ENCODE results near the gene TLX1.

DNA sequence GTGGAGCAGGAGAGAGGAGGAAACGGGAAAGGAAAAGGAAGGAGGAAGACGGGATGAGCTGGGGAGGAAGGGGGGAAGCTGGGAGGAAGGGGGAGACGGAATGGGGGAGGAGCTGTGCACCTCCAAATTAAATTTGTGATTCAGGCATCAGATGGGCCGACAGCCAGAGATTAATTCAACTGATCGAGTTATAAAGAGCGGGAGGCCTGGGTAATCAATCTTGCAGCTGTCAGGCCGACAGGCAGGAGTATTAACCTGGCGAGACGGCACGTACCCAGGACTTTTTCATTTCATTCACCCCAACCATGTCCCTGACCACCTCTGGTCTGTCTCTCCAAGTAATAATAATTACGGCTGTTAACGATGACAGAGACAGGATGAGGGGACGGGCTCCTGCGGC is 43.1 kb upstream of the TLX1 start:
- TF ChIP-seq, protein P1, sequence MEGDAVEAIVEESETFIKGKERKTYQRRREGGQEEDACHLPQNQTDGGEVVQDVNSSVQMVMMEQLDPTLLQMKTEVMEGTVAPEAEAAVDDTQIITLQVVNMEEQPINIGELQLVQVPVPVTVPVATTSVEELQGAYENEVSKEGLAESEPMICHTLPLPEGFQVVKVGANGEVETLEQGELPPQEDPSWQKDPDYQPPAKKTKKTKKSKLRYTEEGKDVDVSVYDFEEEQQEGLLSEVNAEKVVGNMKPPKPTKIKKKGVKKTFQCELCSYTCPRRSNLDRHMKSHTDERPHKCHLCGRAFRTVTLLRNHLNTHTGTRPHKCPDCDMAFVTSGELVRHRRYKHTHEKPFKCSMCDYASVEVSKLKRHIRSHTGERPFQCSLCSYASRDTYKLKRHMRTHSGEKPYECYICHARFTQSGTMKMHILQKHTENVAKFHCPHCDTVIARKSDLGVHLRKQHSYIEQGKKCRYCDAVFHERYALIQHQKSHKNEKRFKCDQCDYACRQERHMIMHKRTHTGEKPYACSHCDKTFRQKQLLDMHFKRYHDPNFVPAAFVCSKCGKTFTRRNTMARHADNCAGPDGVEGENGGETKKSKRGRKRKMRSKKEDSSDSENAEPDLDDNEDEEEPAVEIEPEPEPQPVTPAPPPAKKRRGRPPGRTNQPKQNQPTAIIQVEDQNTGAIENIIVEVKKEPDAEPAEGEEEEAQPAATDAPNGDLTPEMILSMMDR (conservative IDR thresholded peaks at IDR 0.05) = no peak
- no peak for TF ChIP-seq ZFX (IDR thresholded peaks at IDR 0.05)

Measured in C4-2B (cell line).